ENCODE measurements around the gene TAF11L3. TPM values are rescaled to one million over a fixed set of nuclear protein-coding genes. Genes with fewer than 3 reads are reported as not detected.
"Not testable (repeated sequence)": the region's sequence is repeated elsewhere in the genome, so short reads cannot be mapped to it uniquely, and the experiment has no call there.

The TAF11L3 gene
- not detected in 2 replicates for polyA plus RNA-seq (2014; cell fraction: cytosol; rRNA removed)
- not detected in 2 replicates for polyA plus RNA-seq (2014; cell fraction: nucleus; rRNA removed)

DNA sequence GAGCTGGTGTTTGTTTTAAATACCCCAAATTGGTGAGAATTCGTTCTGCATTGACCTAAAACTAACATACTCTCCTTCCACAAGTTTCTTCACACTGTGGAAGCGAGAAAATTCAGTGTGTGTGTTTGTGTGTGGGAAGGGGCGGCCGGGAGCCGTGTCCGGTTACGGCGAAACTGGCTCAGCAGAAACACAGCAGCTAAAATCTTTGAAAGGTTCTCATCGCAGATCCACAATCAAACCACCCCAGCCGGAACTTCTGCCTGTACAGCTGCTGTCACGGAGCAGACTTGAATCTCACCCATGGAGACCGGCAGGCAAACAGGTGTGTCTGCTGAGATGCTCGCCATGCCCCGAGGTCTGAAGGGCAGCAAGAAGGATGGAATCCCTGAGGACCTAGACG is at the start of gene TAF11L3:
TAF11L3 (plus strand) TSS at position 301 of the 400 bp plus-strand sequence.
- not testable (repeated sequence) for DNase-seq (ENCODE audit: low spot score)

GRCh38 chr5:17470064-17470463 is 48.1 kb upstream of the TAF11L3 start:
- no peak for DNase-seq (ENCODE audit: low spot score)

DNA sequence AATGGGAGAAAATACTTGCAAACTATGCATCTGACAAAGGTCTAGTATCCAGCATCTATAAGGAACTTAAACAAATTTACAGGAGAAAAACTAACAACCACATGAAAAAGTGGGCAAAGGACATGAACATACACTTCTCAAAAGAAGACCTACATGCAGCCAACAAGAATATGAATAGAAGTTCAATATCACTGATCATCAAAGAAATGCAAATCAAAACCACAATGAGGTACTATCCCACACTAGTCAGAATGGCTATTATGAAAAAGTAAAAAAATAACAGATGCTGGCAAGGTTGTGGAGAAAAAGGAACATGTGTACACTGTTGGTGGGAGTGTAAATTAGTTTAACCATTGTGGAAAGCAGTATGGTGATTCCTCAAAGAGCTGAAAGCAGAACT is 43.1 kb upstream of the TAF11L3 start:
- DNase-seq (ENCODE audit: low spot score) = not testable (repeated sequence)

DNA sequence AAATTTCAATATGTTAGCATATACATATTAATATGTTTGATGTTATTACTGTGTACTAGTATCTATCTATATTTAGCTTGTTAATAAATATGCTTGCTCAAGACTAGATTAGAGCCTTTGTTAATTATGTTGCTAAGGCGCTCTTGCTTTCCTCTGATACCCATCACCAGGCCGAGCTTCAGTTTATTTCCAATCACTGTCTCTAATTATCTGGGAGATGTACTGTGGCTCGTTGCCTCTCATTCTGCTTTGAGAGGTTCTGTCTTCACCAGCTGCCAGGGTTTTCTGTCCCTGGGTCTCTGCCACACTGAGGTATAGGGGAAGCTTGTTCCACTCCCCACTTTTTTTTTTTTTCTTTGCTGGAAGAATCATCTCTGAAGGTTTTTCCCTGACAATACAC is 41.1 kb upstream of the TAF11L3 start:
- peak; percentile 82 for DNase-seq (ENCODE audit: low spot score)

DNA sequence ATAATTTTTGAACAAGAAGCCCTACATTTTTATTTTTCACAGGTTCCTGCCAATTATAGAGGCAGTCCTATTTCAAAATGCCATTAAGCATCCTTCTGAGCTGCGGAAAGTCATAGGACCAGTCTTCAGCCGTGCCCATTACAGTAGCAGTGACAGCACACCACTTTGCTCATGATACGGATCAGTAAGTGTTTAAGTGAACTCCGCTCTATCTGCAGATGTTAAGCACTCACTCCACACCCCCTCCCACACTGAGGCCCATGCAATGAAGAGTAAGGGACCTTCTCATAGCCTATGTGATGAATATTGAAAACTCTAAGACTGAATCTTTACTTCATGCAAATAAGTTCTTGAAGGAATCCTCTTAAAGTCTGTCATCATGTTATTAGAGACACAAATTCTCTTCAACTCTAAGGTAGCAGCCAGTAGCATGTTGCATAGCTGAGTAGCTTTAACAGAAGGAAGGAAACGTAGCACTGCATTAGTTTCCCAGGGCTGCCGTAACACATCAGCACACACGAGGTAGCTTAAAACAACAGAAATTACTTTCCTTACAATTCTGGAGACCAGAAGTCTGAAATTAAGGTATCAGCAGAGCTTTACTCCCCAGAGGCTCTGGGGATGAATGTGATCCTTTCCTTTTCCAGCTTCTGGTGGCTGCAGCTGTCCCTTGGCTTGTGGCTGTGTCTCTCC is 40.4 kb upstream of the TAF11L3 start:
- peak; percentile 94 for DNase-seq (ENCODE audit: low spot score)

DNA sequence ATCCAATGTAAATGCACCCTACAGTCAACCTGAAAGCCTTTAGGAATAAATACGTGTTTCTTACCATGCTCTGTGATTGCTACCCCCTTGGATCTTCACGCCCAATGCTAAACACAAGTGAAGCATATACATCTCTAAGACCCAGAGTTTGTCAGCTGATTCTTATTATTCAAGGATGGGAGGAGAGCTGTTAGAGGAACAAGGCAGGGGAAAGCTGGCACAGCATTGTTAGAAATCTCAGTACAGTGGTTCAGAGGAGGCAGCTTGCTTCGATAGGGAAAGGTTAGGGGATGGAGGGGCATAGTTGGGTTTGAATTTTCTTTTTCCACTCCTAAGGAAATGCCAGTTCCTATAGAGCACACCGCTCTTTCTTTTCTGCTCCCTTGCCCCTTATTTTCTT is 36.8 kb upstream of the TAF11L3 start:
- DNase-seq (ENCODE audit: low spot score) = no peak

GRCh38 chr5:17482790-17483189 is 35.4 kb upstream of the TAF11L3 start:
- DNase-seq (ENCODE audit: low spot score) = peak; percentile 74

- not testable (repeated sequence) for DNase-seq (ENCODE audit: low spot score)
Observed at GRCh38 chr5:17486464-17487173, 31.5 kb upstream of the TAF11L3 start.

DNA sequence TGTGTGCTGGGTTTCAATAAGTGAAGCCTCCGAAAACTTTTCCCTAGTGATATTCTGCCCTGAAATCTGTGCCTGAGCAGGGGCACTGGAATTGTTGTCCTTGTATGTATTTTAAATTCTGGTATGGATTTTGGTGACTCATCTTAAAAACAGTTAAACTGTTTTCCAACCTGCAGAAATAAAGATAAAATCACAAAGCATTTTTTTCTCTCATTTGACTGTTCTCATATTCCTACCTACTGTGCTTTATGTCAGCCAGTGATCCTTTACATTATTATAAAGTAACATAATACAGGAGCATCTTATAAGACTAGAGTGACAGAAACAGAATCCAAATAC is 31.0 kb upstream of the TAF11L3 start:
- no peak for DNase-seq (ENCODE audit: low spot score)

DNA sequence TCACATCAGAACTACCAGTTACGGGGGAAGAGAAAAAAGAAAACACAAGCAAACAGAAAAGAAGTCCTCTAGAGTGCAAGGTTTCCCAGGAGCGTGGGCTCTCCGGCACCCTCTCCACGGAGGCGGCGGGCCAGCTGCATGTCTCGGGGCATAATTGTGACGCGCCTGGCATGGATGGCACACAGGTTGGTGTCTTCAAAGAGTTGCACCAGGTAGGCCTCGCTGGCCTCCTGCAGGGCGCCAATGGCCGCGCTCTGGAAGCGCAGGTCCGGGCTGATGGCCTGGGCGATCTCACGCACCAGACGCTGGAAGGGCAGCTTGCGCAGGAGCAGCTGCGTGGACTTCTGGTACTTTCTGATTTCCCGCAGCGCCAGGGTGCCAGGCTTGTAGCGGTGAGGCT is 26.9 kb upstream of the TAF11L3 start:
- not testable (repeated sequence) for DNase-seq (ENCODE audit: low spot score)

GRCh38 chr5:17492770-17493169 is 25.4 kb upstream of the TAF11L3 start:
- no peak for DNase-seq (ENCODE audit: low spot score)

DNA sequence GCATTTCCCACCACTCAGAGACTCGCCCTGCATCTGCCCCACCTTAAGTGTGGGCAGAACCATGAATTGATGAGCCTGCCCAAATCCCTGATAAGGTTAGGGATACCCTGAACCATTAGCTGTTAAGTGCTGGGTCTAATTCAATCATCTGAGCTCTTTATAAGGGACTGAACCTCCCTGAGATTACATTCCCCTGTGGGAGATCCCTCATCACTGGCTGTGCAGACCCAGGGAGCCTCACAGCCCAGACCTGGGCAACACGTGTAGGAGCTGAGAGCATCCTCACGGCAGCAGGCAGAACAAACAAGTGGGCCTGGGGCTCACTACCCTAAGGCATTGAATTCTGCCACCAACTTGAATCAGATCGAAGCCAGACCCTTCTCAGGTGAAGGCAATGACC is 20.7 kb upstream of the TAF11L3 start:
- DNase-seq (ENCODE audit: low spot score) = peak; percentile 87

DNA sequence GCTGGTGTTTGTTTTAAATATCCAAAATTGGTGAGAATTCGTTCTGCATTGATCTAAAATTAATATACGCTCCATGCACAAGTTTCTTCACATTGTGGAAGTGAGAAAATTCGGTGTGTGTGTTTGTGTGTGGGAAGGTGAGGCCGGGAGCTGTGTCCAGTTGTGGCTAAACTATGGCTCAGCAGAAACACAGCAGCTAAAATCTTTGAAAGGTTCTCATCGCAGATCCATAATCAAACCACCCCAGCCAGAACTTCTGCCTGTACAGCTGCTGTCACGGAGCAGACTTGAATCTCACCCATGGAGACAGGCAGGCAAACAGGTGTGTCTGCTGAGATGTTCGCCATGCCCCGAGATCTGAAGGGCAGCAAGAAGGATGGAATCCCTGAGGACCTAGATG is 20.2 kb upstream of the TAF11L3 start, which contains the start of gene TAF11L2:
TAF11L2 (plus strand) TSS at position 301 of the 400 bp plus-strand sequence.
- not testable (repeated sequence) for DNase-seq (ENCODE audit: low spot score)

GRCh38 chr5:17511775-17512325 is 6.3 kb upstream of the TAF11L3 start:
- DNase-seq (ENCODE audit: low spot score) = no peak

DNA sequence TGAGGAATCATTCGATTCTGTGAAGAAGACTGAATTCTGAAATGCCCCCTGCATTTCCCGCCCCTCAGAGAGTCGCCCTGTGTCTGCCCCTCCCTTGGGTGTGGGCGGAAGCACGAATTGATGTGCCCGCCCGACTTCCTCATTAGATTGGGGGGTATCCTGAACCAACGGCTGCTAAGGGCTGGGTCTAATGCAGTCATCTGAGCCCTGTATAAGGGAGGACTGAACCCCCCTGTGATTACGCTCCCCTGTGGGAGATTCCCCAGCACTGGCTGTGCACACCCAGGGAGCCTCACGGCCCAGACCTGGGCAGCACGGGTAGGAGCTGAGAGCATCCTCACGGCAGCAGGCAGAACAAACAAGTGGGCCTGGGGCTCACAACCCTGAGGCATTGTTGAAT is 641 bp upstream of the TAF11L3 start:
- DNase-seq (ENCODE audit: low spot score) = not testable (repeated sequence)

GRCh38 chr5:17519508-17519907 is 1.3 kb downstream of the TAF11L3 start:
- not testable (repeated sequence) for DNase-seq (ENCODE audit: low spot score)

DNA sequence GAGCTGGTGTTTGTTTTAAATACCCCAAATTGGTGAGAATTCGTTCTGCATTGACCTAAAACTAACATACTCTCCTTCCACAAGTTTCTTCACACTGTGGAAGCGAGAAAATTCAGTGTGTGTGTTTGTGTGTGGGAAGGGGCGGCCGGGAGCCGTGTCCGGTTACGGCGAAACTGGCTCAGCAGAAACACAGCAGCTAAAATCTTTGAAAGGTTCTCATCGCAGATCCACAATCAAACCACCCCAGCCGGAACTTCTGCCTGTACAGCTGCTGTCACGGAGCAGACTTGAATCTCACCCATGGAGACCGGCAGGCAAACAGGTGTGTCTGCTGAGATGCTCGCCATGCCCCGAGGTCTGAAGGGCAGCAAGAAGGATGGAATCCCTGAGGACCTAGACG is 3.3 kb downstream of the TAF11L3 start, which contains the start of gene TAF11L4:
TAF11L4 (plus strand) TSS at position 301 of the 400 bp plus-strand sequence.
- not testable (repeated sequence) for DNase-seq (ENCODE audit: low spot score)

GRCh38 chr5:17524935-17525334 is 6.8 kb downstream of the TAF11L3 start, which contains the start of gene TAF11L5:
TAF11L5 (plus strand) TSS chr5:17525235.
- DNase-seq (ENCODE audit: low spot score) = not testable (repeated sequence)

- DNase-seq (ENCODE audit: low spot score) = not testable (repeated sequence)
Observed at GRCh38 chr5:17526504-17526903, 8.3 kb downstream of the TAF11L3 start.

GRCh38 chr5:17528369-17528768 is 10.2 kb downstream of the TAF11L3 start, which contains the start of gene TAF11L6:
TAF11L6 (plus strand) TSS chr5:17528669.
- DNase-seq (ENCODE audit: low spot score) = not testable (repeated sequence)

Measured in SK-N-DZ (cell line).